Measurements from ENCODE around the gene PCSK5. TPM values are rescaled to one million over a fixed set of nuclear protein-coding genes. Genes with fewer than 3 reads are reported as not detected.
A peak's percentile ranks its signal among the peaks of the same experiment; 100 is the strongest.

Gene PCSK5
- polyA plus RNA-seq, 3 donors = 14.4 to 17.8 (median 17.3) TPM

GRCh38 chr9:75909776-75910175, 19.3 kb downstream of the PCSK5 start:
- no peak for DNase-seq (ENCODE audit: extremely low read depth in 1 of 11, low read depth in 9 of 11, low spot score in 4 of 11)

- DNase-seq (ENCODE audit: extremely low read depth in 1 of 11, low read depth in 9 of 11, low spot score in 4 of 11) = no peak
Observed at GRCh38 chr9:75910731-75911130, 20.3 kb downstream of the PCSK5 start.

DNA sequence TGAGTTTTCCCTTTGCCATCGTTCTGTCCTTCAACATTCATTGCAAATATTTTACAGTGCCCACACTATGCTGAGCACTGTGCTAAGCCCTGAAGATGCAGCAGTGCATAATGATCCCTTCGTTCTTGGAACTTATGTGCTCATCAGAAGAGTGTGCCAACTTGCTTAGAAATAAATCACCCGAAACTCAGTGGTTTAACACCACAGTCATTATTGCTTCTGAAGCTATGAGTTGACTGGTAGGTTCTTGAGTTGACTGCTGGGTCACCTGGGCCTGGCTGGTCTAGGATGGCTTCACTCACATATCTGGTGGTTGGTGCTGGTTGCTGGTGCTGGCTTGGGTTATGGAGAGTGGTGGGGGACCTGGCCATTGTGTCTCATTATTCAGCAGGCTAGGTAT, 20.9 kb downstream of the PCSK5 start:
- no peak for DNase-seq (ENCODE audit: extremely low read depth in 1 of 11, low read depth in 9 of 11, low spot score in 4 of 11)

DNA sequence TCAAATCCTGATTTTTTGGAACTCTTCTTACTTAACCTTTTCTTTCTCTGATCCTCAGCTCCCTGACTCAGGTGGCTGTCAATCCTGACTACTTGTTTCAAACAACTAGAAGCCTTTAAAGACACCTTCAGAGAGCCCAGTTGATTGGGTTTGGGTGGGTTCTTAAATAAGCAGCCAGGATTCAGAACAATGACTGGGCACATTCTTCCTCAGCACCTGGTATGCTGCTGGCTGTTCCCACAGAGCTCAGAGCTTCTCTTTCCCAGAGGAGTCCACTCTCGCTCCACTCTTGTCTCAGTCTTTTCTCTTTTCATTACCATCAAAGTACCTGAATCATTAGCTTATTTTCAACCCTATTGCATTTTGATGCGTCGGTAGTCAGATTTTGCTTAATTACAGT, 22.5 kb downstream of the PCSK5 start:
- no peak for DNase-seq (ENCODE audit: extremely low read depth in 1 of 11, low read depth in 9 of 11, low spot score in 4 of 11)

GRCh38 chr9:75914002-75914401, 23.5 kb downstream of the PCSK5 start:
- DNase-seq (ENCODE audit: extremely low read depth in 1 of 11, low read depth in 9 of 11, low spot score in 4 of 11) = no peak

- DNase-seq (ENCODE audit: extremely low read depth in 1 of 11, low read depth in 9 of 11, low spot score in 4 of 11) = no peak
Observed at GRCh38 chr9:75914883-75915452, 24.5 kb downstream of the PCSK5 start.

DNA sequence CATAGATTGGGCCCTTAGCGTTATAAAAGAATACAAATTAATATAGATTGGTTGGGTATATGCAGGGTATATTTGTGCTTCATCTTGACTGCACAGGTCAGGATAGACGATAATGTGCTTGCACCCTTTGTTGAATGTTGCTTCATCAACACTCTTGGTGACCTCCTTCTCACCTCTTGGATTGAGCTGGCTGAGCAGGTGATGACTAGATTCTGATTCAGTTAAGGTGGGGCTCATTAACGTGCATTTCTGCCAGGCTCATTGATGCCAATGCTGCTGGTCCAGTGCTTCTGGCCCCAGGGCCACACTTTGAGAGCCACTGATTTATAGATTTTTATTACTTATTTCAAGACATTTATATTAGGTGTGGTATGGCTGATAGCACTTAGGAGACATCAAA, 27.7 kb downstream of the PCSK5 start:
- no peak for DNase-seq (ENCODE audit: extremely low read depth in 1 of 11, low read depth in 9 of 11, low spot score in 4 of 11)

DNA sequence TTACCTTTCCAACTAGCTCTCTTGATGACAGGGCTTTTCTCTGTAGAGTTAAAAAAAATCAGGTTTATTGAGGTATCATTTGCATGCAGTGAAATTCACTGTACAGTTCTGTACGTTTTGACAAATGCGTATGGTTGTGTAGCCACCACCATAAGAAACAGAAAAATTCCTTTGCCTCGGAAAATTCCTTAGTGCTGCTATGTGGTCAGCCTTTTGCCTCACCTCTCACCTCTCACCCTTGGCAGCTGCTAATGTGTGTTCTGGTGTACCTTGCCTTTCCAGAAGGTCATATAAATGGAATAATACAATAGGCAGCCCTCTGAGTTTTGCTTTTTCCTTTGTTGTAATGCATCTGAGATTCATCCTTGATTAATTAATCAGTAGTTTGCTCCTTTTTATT, 28.4 kb downstream of the PCSK5 start:
- DNase-seq (ENCODE audit: extremely low read depth in 1 of 11, low read depth in 9 of 11, low spot score in 4 of 11) = no peak

- DNase-seq (ENCODE audit: extremely low read depth in 1 of 11, low read depth in 9 of 11, low spot score in 4 of 11) = no peak
Observed at GRCh38 chr9:75921391-75922127, 31.1 kb downstream of the PCSK5 start.

GRCh38 chr9:75926385-75926784, 35.9 kb downstream of the PCSK5 start:
- no peak for DNase-seq (ENCODE audit: extremely low read depth in 1 of 11, low read depth in 9 of 11, low spot score in 4 of 11)

- DNase-seq (ENCODE audit: extremely low read depth in 1 of 11, low read depth in 9 of 11, low spot score in 4 of 11) = no peak
Observed at GRCh38 chr9:75927356-75927755, 36.9 kb downstream of the PCSK5 start.

DNA sequence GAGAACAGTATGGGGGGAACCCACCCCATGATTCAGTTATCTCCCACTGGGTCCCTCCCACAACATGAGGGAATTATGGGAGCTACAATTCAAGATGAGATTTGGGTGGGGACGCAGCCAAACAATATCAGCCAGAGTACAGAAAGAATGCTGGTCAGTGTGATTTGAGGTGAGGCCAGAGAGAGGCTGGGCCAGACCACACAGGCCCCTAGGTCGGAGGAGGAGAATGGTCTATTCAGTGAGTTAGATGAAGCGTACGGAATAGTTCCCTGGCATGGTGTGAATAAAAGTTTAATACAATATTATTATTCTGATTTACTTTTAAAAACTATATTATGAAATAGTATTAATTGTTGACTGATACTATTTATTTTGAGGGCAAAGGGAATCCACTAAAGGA, 39.7 kb downstream of the PCSK5 start:
- no peak for DNase-seq (ENCODE audit: extremely low read depth in 1 of 11, low read depth in 9 of 11, low spot score in 4 of 11)

GRCh38 chr9:75930730-75931321, 40.4 kb downstream of the PCSK5 start:
- peak in 1 of 11 donors; percentile 33 for DNase-seq (ENCODE audit: extremely low read depth in 1 of 11, low read depth in 9 of 11, low spot score in 4 of 11)

- DNase-seq (ENCODE audit: extremely low read depth in 1 of 11, low read depth in 9 of 11, low spot score in 4 of 11) = no peak
Observed at GRCh38 chr9:75933982-75934381, 43.5 kb downstream of the PCSK5 start.

DNA sequence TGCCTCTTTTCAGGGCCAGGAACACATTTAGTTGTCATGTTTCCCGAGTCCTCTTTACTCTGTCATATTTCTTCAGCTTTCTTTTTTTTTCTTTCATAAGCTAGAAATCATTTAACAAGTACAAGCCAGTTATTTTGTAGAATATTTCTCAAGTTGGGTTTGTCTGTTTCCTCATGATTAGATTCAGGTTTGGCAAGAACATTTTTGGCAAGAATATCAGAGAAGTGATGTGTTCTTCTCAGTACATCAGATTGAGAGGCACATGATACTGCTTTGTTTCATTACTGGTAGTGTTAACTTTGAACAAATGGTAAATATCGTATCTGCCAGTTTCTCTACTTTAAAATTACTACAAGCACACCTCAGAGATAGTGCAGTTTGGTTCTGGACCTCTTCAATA, 45.1 kb downstream of the PCSK5 start:
- no peak for DNase-seq (ENCODE audit: extremely low read depth in 1 of 11, low read depth in 9 of 11, low spot score in 4 of 11)

DNA sequence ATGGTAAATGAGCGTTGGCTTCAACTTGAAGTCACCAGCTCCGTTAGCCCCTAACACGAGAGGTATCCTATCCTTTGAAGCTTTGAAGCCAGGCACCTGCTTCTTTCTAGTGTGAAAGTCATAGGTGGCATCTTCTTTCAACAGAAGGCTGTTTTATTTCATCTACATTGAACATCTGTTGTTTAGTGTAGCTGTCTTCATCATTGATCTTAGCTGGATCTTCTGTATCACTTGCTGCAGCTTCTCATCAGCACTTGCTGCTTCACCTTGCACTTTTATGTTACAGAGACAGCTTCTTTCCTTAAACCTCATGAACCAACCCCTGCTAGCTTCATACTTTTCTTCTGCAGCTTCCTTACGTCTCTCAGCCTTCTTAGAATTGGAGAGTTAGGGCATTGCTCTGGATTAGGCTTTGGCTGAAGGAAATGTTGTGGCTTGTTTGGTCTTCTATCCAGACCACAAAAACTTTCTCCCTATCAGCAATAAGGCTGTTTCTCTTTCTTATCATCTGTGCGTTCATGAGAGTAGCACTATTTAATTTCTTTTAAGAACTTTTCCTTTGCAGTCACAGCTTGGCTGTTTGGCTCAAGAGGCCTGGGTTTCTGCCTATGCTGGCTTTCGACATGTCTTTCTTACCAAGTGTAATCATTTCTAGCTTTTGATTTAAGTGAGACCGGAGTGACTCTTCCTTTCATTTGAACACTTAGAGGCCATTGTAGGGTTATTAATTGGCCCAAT, 47.2 kb downstream of the PCSK5 start:
- DNase-seq (ENCODE audit: extremely low read depth in 1 of 11, low read depth in 9 of 11, low spot score in 4 of 11) = no peak

GRCh38 chr9:75938946-75939345, 48.5 kb downstream of the PCSK5 start:
- DNase-seq (ENCODE audit: extremely low read depth in 1 of 11, low read depth in 9 of 11, low spot score in 4 of 11) = no peak

- no peak for DNase-seq (ENCODE audit: extremely low read depth in 1 of 11, low read depth in 9 of 11, low spot score in 4 of 11)
Observed at GRCh38 chr9:75939536-75940111, 49.2 kb downstream of the PCSK5 start.

DNA sequence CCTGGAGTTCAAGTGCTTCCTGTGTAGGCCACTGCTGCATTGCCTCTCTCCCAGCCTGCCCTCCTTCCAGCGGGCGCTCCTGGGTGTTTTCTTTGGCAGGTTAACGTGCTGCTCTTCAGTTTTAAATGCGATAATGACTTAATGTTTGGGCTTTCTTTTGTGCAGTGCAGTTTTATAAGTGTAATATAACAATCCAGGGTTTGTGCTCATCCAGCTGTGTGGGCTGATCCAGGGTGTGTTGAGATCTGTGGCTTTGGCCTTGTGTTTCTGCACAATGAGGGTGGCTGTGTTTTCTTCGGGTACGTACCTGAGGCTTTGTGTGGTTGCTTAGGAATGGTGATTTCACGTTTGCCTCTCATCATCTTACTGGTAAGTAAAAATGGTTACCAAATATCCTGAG, 50.6 kb downstream of the PCSK5 start:
- no peak for DNase-seq (ENCODE audit: extremely low read depth in 1 of 11, low read depth in 9 of 11, low spot score in 4 of 11)
